ENCODE measurements around the gene PLEKHM3. TPM values are rescaled to one million over a fixed set of nuclear protein-coding genes. Genes with fewer than 3 reads are reported as not detected.

PLEKHM3 gene
- total and polyA plus RNA-seq, 4 donors, result 3.0 to 18.3 (median 5.5) TPM

GRCh38 chr2:207970826-207971180, 54.5 kb downstream of the PLEKHM3 start:
- Histone ChIP-seq H3K4me1 (ENCODE audit: control insufficient read depth in 4 of 4, insufficient read depth in 4 of 4, low read length in 3 of 4) (peaks cover 0 to 22% (median 11%) of the 10 kb centered on the region in 4 donors), H3K4me3 (ENCODE audit: low read depth in 1 of 3, low read length in 3 of 3) (no peak overlapping the region), H3K9ac (ENCODE audit: low read depth in 1 of 2, low read length in 2 of 2) (no peak overlapping the region), H3K27ac (ENCODE audit: low read depth in 1 of 2, low read length in 2 of 2) (no peak overlapping the region), H3K36me3 (ENCODE audit: control insufficient read depth in 4 of 4, insufficient read depth in 3 of 4, low read depth in 1 of 4, low read length in 3 of 4) (no peaks in the 10 kb centered on the region), H3K9me3 (ENCODE audit: control insufficient read depth in 4 of 4, low read length in 3 of 4) (no peaks in the 10 kb centered on the region), H3K27me3 (ENCODE audit: control insufficient read depth in 4 of 4, insufficient read depth in 4 of 4, low read length in 3 of 4) (no peaks in the 10 kb centered on the region)
- peak in 1 of 2 donors; percentile 18 for TF ChIP-seq RAD21 (IDR thresholded peaks at IDR 0.05)
- TF ChIP-seq NR2F2 (IDR thresholded peaks at IDR 0.05), result no peak
- DNase-seq (ENCODE audit: low spot score), result no peak

- no peak for DNase-seq (ENCODE audit: low spot score)
- TF ChIP-seq JUND (IDR thresholded peaks at IDR 0.05) (no peak), YY1 (IDR thresholded peaks at IDR 0.05) (no peak), FOXA2 (IDR thresholded peaks at IDR 0.05) (no peak), HNF4G (IDR thresholded peaks at IDR 0.05) (no peak), RXRA (IDR thresholded peaks at IDR 0.05) (no peak), CTCF (IDR thresholded peaks at IDR 0.05; ENCODE audit: low read depth, low read length, missing input control) (no peak), RAD21 (IDR thresholded peaks at IDR 0.05) (no peak), MAX (IDR thresholded peaks at IDR 0.05) (no peak), GABPA (IDR thresholded peaks at IDR 0.05 in 1 of 2, conservative IDR thresholded peaks at IDR 0.05 in 1 of 2) (no peak), EGR1 (IDR thresholded peaks at IDR 0.05; ENCODE audit: low read depth in 2 of 2) (no peak), SP1 (IDR thresholded peaks at IDR 0.05) (no peak), ZBTB33 (IDR thresholded peaks at IDR 0.05) (no peak), NR2F2 (IDR thresholded peaks at IDR 0.05) (no peak)
- 65% methylated on average over 3 of the region's 3 CpGs for WGBS
- no peaks in the 10 kb centered on the region for H3K27me3 ChIP-seq (ENCODE audit: control insufficient read depth in 4 of 4, insufficient read depth in 4 of 4, low read length in 3 of 4)
- H3K27ac ChIP-seq (ENCODE audit: low read depth in 1 of 2, low read length in 2 of 2), result no peak overlapping the region
- H3K4me1 ChIP-seq (ENCODE audit: control insufficient read depth in 4 of 4, insufficient read depth in 4 of 4, low read length in 3 of 4), result peaks cover 0 to 22% (median 11%) of the 10 kb centered on the region in 4 donors
- no peak overlapping the region for H3K9ac ChIP-seq (ENCODE audit: low read depth in 1 of 2, low read length in 2 of 2)
- no peaks in the 10 kb centered on the region for H3K36me3 ChIP-seq (ENCODE audit: control insufficient read depth in 4 of 4, insufficient read depth in 3 of 4, low read depth in 1 of 4, low read length in 3 of 4)
- H3K9me3 ChIP-seq (ENCODE audit: control insufficient read depth in 4 of 4, low read length in 3 of 4), result no peaks in the 10 kb centered on the region
- no peak overlapping the region for H3K4me3 ChIP-seq (ENCODE audit: low read depth in 1 of 3, low read length in 3 of 3)
Observed at GRCh38 chr2:207970147-207970825, 55.0 kb downstream of the PLEKHM3 start.

- H3K27ac ChIP-seq (ENCODE audit: low read depth in 1 of 2, low read length in 2 of 2), result no peak overlapping the region
- H3K36me3 ChIP-seq (ENCODE audit: control insufficient read depth in 4 of 4, insufficient read depth in 3 of 4, low read depth in 1 of 4, low read length in 3 of 4), result no peaks in the 10 kb centered on the region
- no peak for DNase-seq (ENCODE audit: low spot score)
- H3K9ac ChIP-seq (ENCODE audit: low read depth in 1 of 2, low read length in 2 of 2), result no peak overlapping the region
- no peak overlapping the region for H3K4me3 ChIP-seq (ENCODE audit: low read depth in 1 of 3, low read length in 3 of 3)
- 79% methylated on average over 2 of the region's 2 CpGs for WGBS
- no peaks in the 10 kb centered on the region for H3K27me3 ChIP-seq (ENCODE audit: control insufficient read depth in 4 of 4, insufficient read depth in 4 of 4, low read length in 3 of 4)
- peaks cover 0 to 18% (median 9%) of the 10 kb centered on the region in 4 donors for H3K4me1 ChIP-seq (ENCODE audit: control insufficient read depth in 4 of 4, insufficient read depth in 4 of 4, low read length in 3 of 4)
- TF ChIP-seq GABPA (IDR thresholded peaks at IDR 0.05 in 1 of 2, conservative IDR thresholded peaks at IDR 0.05 in 1 of 2), result no peak
- no peak for TF ChIP-seq HNF4G (IDR thresholded peaks at IDR 0.05)
- no peaks in the 10 kb centered on the region for H3K9me3 ChIP-seq (ENCODE audit: control insufficient read depth in 4 of 4, low read length in 3 of 4)
Observed at GRCh38 chr2:207969249-207969648, 56.1 kb downstream of the PLEKHM3 start.

Measured in liver (tissue), 9 donors.